Mononuclear cell (primary cell): Measurements from ENCODE around the gene DHRS11. TPM values are rescaled to one million over a fixed set of nuclear protein-coding genes. Genes with fewer than 3 reads are reported as not detected.
A peak's percentile ranks its signal among the peaks of the same experiment; 100 is the strongest.

ENCODE experiments used
- H3K27me3 ChIP-seq: 2 replicates; pipeline ENCODE4 v1.6.0; 2011; ENCODE audit warnings: low read length, control low read depth; ENCODE audit not compliant: insufficient read depth
- H3K4me1 ChIP-seq: 2 replicates; pipeline ENCODE4 v1.5.1; 2011; ENCODE audit warnings: mild to moderate bottlenecking, low read length, control low read depth; ENCODE audit not compliant: insufficient read depth
- H3K4me3 ChIP-seq: 2 replicates; pipeline ENCODE4 v1.5.1; 2011; ENCODE audit warnings: mild to moderate bottlenecking, low read length, moderate library complexity
- H3K9me3 ChIP-seq: 2 replicates; pipeline ENCODE4 v1.5.1; 2011; ENCODE audit warnings: low read depth, mild to moderate bottlenecking, control low read depth, low read length
- total RNA-seq: library from RNA; depleted of rRNA; stranded (reverse); fragments of >200 nt; gene quantifications from one replicate; pipeline ENCODE4 v1.2.3, GENCODE V29; 2012

Gene DHRS11
- 1.8 TPM for total RNA-seq

GRCh38 chr17:36591434-36592315, at the start of gene DHRS11:
Gene DHRS11 (plus strand): TSS chr17:36591879. CDS start chr17:36592010, 131 bp downstream.
- no peaks in the 10 kb centered on the region for H3K27me3 ChIP-seq
- H3K4me3 ChIP-seq = peak within 1 kb of the TSS; percentile 56
- peaks cover 17% of the 10 kb centered on the region for H3K4me1 ChIP-seq
- H3K9me3 ChIP-seq = no peaks in the 10 kb centered on the region

- Histone ChIP-seq H3K27me3 (no peaks in the 10 kb centered on the region), H3K9me3 (no peaks in the 10 kb centered on the region), H3K4me1 (peaks cover 28% of the 10 kb centered on the region), H3K4me3 (no peak overlapping the region)
Observed at GRCh38 chr17:36542755-36543154, 48.9 kb upstream of the DHRS11 start.

GRCh38 chr17:36544044-36544306, 47.7 kb upstream of the DHRS11 start:
- no peaks in the 10 kb centered on the region for H3K9me3 ChIP-seq

DNA sequence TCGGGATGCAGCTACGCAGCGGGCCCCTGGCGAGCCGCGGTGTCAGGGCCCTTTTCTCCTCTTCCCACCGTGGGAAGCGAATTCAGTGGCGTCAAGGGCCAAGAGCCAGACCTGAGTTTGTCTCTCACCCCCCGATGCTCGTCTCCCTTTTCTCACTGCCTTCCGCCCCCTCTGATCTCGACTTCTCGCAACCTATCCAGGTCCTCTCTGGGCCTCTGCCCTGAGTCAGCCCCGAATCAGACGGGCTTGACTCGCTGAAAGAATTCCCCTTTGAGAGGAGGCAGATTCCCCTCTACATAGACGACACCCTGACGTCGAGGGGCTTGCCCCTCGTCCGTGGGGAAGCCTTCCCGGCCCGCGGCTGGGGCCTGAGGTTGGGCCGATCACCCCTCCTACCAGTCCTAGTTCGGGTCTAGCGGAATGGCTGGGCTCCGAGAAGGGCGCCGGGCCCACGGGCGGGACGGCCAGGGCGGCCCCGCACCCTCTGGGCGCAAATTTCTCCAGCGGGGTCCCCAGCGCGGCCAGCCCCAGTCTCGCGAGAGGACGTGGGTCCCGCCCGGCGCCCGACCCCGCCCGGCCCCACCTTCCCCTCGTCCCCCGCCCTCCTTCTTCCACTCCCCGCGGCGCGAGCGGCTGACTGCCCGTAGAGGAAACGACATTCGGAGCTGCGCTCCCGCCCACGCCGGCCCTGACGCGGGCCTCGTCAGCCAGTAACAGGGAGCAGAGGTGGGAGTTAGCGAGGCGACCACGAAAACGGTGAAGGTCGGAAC, 47.2 kb upstream of the DHRS11 start, which contains the start of gene GGNBP2:
GGNBP2 (plus strand) TSS at position 613 of the 770 bp plus-strand sequence. CDS start 806 bp downstream, outside the sequence.
- Histone ChIP-seq H3K27me3 (no peaks in the 10 kb centered on the region), H3K9me3 (no peaks in the 10 kb centered on the region), H3K4me1 (peaks cover 44% of the 10 kb centered on the region), H3K4me3 (peak within 1 kb of the TSS; percentile 93)

More at GRCh38 chr17:36544044-36544306, 47.7 kb upstream of the DHRS11 start:
- Histone ChIP-seq H3K4me3 (peak overlapping the region; percentile 93), H3K27me3 (no peaks in the 10 kb centered on the region), H3K4me1 (peaks cover 40% of the 10 kb centered on the region)

DNA sequence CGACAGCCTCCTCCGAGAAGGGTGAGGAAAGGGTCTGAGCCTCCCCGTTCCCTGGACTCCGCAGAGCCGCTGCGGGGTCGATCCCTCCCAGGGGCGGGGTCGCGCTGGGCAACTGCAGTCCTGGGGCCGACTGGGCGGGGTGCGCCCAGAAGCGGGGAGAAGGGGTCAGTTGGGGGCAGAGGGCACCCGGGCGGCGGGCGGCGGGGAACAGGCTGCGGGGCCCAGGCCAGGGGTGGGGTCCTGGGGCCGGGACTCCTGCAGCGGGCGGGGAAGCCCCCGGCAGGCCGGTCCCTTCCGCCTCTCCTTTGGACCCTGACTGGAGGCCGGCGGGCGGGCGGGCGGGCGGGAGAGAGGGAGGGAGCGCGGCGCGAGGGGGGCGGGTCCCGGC, 46.6 kb upstream of the DHRS11 start:
- no peaks in the 10 kb centered on the region for H3K9me3 ChIP-seq
- peaks cover 48% of the 10 kb centered on the region for H3K4me1 ChIP-seq
- H3K27me3 ChIP-seq = no peaks in the 10 kb centered on the region

DNA sequence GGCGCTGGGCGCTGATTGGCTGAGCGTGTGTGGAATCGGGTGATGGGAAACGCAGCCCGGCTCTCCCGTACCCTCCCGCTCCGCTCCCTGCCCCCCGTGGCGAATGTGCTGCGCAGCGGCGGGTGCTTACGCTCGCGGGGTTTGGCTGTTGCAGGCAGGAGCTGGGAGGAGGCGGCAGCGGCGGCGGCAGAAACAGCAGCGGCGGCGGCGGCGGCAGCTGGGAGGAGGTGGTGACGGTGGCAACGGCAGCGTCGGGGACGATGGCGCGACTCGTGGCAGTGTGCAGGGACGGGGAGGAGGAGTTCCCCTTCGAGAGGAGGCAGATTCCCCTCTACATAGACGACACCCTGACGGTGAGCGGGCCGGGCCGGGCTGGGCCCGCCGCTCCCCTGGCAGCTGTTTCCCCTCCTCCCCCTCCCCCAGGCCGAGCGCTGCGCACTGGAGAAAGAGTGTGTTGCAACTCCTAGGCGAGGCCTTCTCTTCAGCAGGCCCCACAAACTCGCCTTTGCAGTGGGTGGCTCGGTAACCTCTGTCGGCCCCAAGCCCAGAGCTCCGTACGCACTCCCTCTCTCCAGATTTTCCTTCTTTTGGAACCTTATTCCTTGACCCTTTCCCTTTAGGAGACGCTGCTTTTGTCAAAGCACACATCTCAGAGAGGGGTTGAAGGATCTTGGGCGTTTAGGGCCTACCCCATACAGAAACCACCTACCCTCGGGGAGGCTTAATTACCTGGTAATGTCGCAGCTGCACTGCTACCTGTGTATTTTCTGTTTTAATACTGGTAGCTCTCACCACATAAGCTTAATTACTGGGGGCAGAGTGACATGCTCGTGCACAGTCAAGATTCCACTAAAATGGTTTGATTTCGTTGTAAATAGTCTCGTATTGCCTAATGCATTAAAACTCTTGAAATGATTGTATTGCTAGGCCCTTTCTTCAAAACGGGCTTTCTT, 45.9 kb upstream of the DHRS11 start:
- H3K4me3 ChIP-seq = peak overlapping the region; percentile 79
- peaks cover 55% of the 10 kb centered on the region for H3K4me1 ChIP-seq
- H3K9me3 ChIP-seq = no peaks in the 10 kb centered on the region
- H3K27me3 ChIP-seq = no peaks in the 10 kb centered on the region

More for the DNA sequence above, 46.6 kb upstream of the DHRS11 start:
- H3K4me3 ChIP-seq = peak overlapping the region; percentile 93

GRCh38 chr17:36546418-36547093, 45.1 kb upstream of the DHRS11 start:
- peaks cover 63% of the 10 kb centered on the region for H3K4me1 ChIP-seq
- H3K4me3 ChIP-seq = peak overlapping the region; percentile 79
- no peaks in the 10 kb centered on the region for H3K27me3 ChIP-seq
- no peaks in the 10 kb centered on the region for H3K9me3 ChIP-seq

DNA sequence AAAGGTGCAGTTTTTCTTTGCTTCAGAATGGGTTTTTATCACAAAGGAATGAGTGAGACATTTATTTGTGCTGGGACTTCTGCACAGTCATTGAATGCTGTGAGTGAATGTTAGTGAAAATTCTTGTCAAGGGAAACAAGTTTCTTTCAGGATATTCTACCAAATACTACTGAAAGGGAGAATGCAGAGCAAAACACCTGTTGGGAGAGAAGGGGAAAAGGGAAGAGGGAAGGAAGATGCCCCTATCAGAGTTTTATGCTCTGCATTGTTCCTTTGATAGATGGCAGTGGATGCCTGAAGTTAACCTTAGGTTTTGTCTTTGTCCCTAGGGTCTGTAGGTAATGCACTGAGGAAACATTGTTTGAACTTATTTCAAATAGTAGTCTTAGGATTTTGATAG, 43.9 kb upstream of the DHRS11 start:
- Histone ChIP-seq H3K9me3 (no peaks in the 10 kb centered on the region), H3K27me3 (no peaks in the 10 kb centered on the region), H3K4me1 (peaks cover 68% of the 10 kb centered on the region), H3K4me3 (no peak overlapping the region)

- peaks cover 70% of the 10 kb centered on the region for H3K4me1 ChIP-seq
- no peaks in the 10 kb centered on the region for H3K27me3 ChIP-seq
- H3K4me3 ChIP-seq = no peak overlapping the region
- no peaks in the 10 kb centered on the region for H3K9me3 ChIP-seq
Observed at GRCh38 chr17:36550491-36551417, 40.9 kb upstream of the DHRS11 start.

GRCh38 chr17:36553459-36553858, 38.2 kb upstream of the DHRS11 start:
- Histone ChIP-seq H3K27me3 (no peaks in the 10 kb centered on the region), H3K9me3 (no peaks in the 10 kb centered on the region), H3K4me3 (no peak overlapping the region), H3K4me1 (peaks cover 48% of the 10 kb centered on the region)

- Histone ChIP-seq H3K27me3 (no peaks in the 10 kb centered on the region), H3K4me1 (no peaks in the 10 kb centered on the region), H3K4me3 (no peak overlapping the region), H3K9me3 (no peaks in the 10 kb centered on the region)
Observed at GRCh38 chr17:36566081-36566480, 25.6 kb upstream of the DHRS11 start.

- Histone ChIP-seq H3K4me3 (no peak overlapping the region), H3K27me3 (no peaks in the 10 kb centered on the region), H3K9me3 (no peaks in the 10 kb centered on the region), H3K4me1 (no peaks in the 10 kb centered on the region)
Observed at GRCh38 chr17:36575028-36575427, 16.7 kb upstream of the DHRS11 start.

DNA sequence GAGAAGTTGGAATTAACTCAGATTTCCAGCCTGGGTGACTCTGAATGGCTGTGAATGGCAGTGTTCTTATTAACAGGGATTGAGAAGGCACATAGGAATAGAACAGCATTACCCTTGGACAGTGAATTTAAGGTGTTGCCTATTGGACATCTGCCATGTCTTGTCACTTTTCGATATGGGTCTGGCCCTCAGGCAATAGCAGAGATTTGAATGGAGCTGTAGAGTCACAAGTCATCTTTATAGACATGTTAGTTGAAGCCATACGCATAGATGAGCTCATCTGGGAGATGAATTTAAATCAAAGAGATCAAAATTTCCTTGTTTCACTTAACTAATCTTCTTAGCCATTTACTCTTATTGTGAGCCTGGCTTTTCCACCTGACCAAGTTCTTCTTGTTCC, 14.9 kb upstream of the DHRS11 start:
- H3K27me3 ChIP-seq = no peaks in the 10 kb centered on the region

More for the DNA sequence above, 14.9 kb upstream of the DHRS11 start:
- H3K9me3 ChIP-seq = no peaks in the 10 kb centered on the region
- H3K4me1 ChIP-seq = no peaks in the 10 kb centered on the region
- H3K4me3 ChIP-seq = no peak overlapping the region
